Subcutaneous adipose tissue (tissue), 4 donors: ENCODE data around the gene LURAP1L. TPM values are rescaled to one million over a fixed set of nuclear protein-coding genes. Genes with fewer than 3 reads are reported as not detected.

Source experiments
- CTCF ChIP-seq: fragments of 450-650 bp; IDR thresholded peaks from one replicate; pipeline ENCODE4 v1.5.1; 2016; ENCODE audit warnings: low read depth, mild to moderate bottlenecking, control low read depth, antibody characterized with exemption, moderate library complexity
- total RNA-seq, 4 donors: library from RNA; depleted of rRNA; stranded (reverse); fragments of >200 nt; gene quantifications; one replicate each; pipeline ENCODE4 v1.1.0, GENCODE V29; 2016

Gene LURAP1L
- total RNA-seq, 4 donors from 2014 or later, result 12.6 to 22.0 (median 16.7) TPM

DNA sequence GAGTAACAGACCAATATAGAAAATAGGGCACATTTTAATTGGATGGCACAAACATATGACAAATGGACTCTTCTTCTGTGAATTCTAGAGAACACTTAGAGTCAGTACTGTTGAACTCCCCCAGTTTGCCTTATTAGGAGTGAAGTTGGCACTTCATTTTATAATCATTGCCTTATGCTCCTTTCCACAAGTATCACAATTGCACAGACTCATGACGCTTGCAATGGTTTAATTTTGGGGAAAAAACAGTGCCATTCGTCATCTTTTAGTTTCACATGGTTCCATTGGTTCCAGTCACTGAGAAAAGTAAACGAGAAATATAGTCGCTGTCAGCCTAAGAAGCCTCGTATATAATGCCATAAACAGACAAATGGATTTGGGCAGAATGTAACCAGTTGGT lies 71.2 kb downstream of the LURAP1L start:
- no peak for TF ChIP-seq CTCF

DNA sequence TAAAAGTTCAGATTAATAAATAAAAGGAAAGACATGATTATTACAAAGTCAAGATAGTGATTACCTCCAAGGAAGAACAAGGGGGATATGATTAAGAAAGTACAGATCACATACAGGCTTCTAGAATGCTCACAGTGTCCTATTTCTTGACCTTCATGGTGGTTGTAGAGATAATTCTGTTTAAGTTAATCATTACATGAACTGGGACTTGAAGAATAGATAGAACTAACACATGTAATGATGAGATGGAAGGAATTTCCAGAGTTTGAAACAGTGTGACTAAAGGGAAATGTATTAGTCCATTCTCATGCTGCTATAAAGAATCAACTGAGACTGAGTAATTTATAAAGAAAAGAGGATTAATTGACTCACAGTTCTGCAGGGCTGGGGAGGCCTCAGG lies 72.7 kb downstream of the LURAP1L start:
- no peak for TF ChIP-seq CTCF

GRCh38 chr9:12849486-12850003 lies 74.7 kb downstream of the LURAP1L start:
- no peak for TF ChIP-seq CTCF

DNA sequence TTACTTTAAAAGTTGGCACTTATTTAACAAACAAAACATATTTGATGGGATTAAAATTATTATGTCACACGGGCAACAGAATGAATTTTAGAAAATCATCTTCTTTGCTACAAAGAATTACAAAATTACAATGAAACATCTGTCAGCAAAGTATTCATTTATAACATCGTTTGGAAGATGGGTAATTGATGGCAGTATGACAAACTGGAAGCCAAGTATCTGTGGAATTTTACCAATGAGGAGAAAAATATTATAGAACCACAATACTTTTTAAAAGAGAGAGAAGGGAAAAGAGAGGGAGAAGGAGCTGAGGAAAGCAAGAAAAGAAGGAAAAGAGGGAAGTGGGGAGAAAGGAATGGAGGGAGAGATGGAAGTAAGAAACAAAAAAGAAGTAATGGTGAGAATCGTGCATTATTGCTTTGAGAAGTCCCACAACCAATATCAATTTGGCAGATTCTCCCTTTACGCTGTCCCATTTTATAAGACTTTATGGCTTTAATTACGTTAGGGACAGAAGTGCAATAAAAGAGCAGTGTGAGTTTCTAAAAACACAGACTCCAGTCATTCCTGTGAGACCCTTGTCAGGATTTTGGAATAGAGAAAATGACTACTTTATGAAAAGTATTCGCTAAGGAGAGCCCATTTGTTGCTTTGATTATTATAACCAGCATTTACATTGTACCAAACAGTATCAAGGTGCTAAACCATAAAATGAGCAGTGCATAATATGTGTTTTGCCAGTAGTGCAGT lies 76.7 kb downstream of the LURAP1L start:
- TF ChIP-seq CTCF, result no peak

DNA sequence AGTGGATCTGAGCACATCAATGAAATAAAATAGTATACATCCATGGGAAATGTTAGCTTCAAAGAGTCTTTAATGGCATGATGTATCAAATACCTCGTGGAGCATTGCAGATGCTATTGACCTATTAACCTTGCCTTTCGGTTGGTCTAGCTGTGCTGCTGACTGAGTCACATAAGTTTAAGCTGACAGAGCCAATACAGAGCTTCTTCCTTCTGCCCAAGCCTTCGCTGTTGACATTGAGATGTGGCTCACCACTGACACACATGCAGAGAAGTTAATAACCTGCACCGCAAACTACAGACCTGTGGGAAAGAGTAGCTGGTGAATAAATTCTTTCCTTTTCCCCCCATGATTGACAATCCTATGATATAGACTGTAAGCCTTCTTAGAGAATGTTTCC lies 78.2 kb downstream of the LURAP1L start:
- no peak for TF ChIP-seq CTCF

DNA sequence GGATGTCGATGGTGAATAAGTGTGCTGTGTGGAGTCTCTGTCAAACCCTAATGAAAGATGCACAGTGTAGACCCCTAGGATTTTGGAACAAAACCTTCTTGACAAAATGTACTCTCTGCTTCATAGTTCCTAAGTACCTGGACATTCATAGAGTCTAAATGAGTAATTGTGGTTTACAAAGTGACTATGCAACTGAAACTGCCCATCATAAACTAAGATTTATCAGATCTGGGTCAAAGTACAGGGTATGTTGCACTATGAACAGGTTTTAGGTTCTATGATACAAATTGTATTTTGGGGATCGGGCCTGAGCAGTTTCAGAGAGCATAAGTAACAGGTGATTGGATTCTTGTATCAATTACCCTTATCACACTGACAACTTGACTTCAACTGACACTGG lies 79.4 kb downstream of the LURAP1L start:
- no peak for TF ChIP-seq CTCF

GRCh38 chr9:12855066-12855465 lies 80.2 kb downstream of the LURAP1L start:
- no peak for TF ChIP-seq CTCF
